ENCODE data around the gene RAI1. TPM values are rescaled to one million over a fixed set of nuclear protein-coding genes. Genes with fewer than 3 reads are reported as not detected.
"Not testable (repeated sequence)": the region's sequence is repeated elsewhere in the genome, so short reads cannot be mapped to it uniquely, and the experiment has no call there.

RAI1 gene
- total RNA-seq, 1 donor from 2014 or later = 46.2 TPM

- H3K4me1 Mint-ChIP-seq (ENCODE audit: unreplicated experiment) = peaks cover 36% of the 10 kb centered on the region
- DNase-seq (ENCODE audit: low spot score) = no peak
- H3K4me3 Mint-ChIP-seq (ENCODE audit: unreplicated experiment) = no peak overlapping the region
- H3K36me3 Mint-ChIP-seq (ENCODE audit: low read depth, unreplicated experiment) = no peaks in the 10 kb centered on the region
- H3K27me3 Mint-ChIP-seq (ENCODE audit: unreplicated experiment) = peaks cover 4% of the 10 kb centered on the region
- H3K9me3 Mint-ChIP-seq (ENCODE audit: unreplicated experiment) = no peaks in the 10 kb centered on the region
- no peak overlapping the region for H3K27ac Mint-ChIP-seq (ENCODE audit: unreplicated experiment)
- no peak for TF ChIP-seq CTCF (IDR thresholded peaks at IDR 0.05; ENCODE audit: unreplicated experiment)
Observed at GRCh38 chr17:17675416-17675815, 5.8 kb upstream of the RAI1 start.

DNA sequence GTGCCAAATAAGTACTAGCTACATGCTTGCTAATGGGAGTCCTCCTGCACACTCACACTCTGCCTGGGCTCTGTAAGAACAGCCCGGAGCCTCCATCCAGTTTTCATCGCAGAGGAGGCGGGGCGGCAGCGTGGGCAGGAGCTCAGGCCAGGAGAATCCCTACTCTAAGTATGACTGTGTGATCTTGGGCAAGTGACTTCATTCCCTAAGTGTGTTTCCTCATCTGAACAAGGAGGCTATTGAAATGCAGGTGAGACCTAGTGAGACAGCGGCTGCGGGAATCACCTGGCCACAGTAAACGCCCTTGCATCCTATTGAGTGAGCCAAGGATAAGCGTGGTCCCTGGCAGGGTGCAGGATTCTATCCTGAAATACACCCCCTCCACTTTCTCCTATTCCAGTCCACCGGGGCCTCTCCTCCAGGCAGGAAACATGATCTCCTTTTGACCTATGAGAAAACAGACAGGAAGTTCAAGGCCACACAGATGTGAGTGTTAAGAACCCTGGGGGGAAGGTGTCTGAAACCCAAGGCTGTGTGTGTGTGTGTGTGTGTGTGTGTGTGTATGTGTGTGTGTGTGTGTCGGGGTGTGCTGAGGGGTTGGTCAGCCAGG, 5.2 kb upstream of the RAI1 start:
- Mint-ChIP-seq H3K4me1 (ENCODE audit: unreplicated experiment) (peaks cover 32% of the 10 kb centered on the region), H3K36me3 (ENCODE audit: low read depth, unreplicated experiment) (no peaks in the 10 kb centered on the region), H3K4me3 (ENCODE audit: unreplicated experiment) (peak overlapping the region; percentile 8), H3K27me3 (ENCODE audit: unreplicated experiment) (peaks cover 7% of the 10 kb centered on the region), H3K9me3 (ENCODE audit: unreplicated experiment) (no peaks in the 10 kb centered on the region), H3K27ac (ENCODE audit: unreplicated experiment) (no peak overlapping the region)
- TF ChIP-seq CTCF (IDR thresholded peaks at IDR 0.05; ENCODE audit: unreplicated experiment) = no peak
- DNase-seq (ENCODE audit: low spot score) = no peak

- H3K27ac Mint-ChIP-seq (ENCODE audit: unreplicated experiment) = peak overlapping the region; percentile 24
- no peaks in the 10 kb centered on the region for H3K9me3 Mint-ChIP-seq (ENCODE audit: unreplicated experiment)
- no peak overlapping the region for H3K4me3 Mint-ChIP-seq (ENCODE audit: unreplicated experiment)
- peaks cover 7% of the 10 kb centered on the region for H3K27me3 Mint-ChIP-seq (ENCODE audit: unreplicated experiment)
- no peak for DNase-seq (ENCODE audit: low spot score)
- TF ChIP-seq CTCF (IDR thresholded peaks at IDR 0.05; ENCODE audit: unreplicated experiment) = no peak
- H3K4me1 Mint-ChIP-seq (ENCODE audit: unreplicated experiment) = peaks cover 27% of the 10 kb centered on the region
- no peaks in the 10 kb centered on the region for H3K36me3 Mint-ChIP-seq (ENCODE audit: low read depth, unreplicated experiment)
Observed at GRCh38 chr17:17676752-17677151, 4.5 kb upstream of the RAI1 start.

- H3K36me3 Mint-ChIP-seq (ENCODE audit: low read depth, unreplicated experiment) = no peaks in the 10 kb centered on the region
- TF ChIP-seq CTCF (IDR thresholded peaks at IDR 0.05; ENCODE audit: unreplicated experiment) = no peak
- no peak for DNase-seq (ENCODE audit: low spot score)
- no peaks in the 10 kb centered on the region for H3K9me3 Mint-ChIP-seq (ENCODE audit: unreplicated experiment)
- H3K27me3 Mint-ChIP-seq (ENCODE audit: unreplicated experiment) = peaks cover 7% of the 10 kb centered on the region
- peak overlapping the region; percentile 47 for H3K4me3 Mint-ChIP-seq (ENCODE audit: unreplicated experiment)
- peaks cover 26% of the 10 kb centered on the region for H3K4me1 Mint-ChIP-seq (ENCODE audit: unreplicated experiment)
- H3K27ac Mint-ChIP-seq (ENCODE audit: unreplicated experiment) = no peak overlapping the region
Observed at GRCh38 chr17:17677299-17678040, 3.8 kb upstream of the RAI1 start.

DNA sequence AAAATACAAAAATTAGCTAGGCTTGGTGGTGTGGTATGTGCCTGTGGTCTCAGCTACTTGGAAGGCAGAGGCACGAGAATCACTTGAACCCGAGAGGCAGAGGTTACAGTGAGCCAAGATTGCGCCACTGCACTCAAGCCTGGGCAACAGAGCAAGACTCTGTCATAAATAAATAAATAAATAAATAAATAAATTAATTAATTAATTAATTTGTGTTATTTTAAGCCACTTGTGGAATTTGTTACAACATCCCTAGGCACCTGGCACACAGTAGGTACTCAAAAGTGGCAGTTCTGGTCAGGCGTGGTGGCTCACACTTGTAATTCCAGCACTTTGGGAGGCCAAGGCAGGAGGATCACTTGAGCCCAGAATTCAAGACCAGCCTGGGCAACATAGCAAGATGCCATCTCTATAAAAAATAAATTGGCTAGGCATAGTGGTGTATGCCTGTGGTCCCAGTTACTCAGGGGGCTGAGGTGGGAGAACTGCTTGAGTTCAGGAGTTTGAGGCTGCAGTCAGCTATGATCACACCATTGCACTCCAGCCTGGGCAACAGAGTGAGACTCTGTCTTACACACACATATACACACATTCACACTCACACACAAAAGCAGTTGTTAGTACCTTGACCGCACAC, 3.1 kb upstream of the RAI1 start:
- H3K4me3 Mint-ChIP-seq (ENCODE audit: unreplicated experiment) = peak overlapping the region; percentile 52
- not testable (repeated sequence) for H3K27ac Mint-ChIP-seq (ENCODE audit: unreplicated experiment)

More for the DNA sequence above, 3.1 kb upstream of the RAI1 start:
- not testable (repeated sequence) for H3K9me3 Mint-ChIP-seq (ENCODE audit: unreplicated experiment); H3K27me3 Mint-ChIP-seq (ENCODE audit: unreplicated experiment); DNase-seq (ENCODE audit: low spot score); H3K36me3 Mint-ChIP-seq (ENCODE audit: low read depth, unreplicated experiment)
- H3K4me1 Mint-ChIP-seq (ENCODE audit: unreplicated experiment) = peaks cover 23% of the 10 kb centered on the region

Measured in endothelial cell (in vitro differentiated cells).